Esophagus squamous epithelium (tissue), 5 donors: ENCODE results near the gene ZSWIM6. TPM values are rescaled to one million over a fixed set of nuclear protein-coding genes. Genes with fewer than 3 reads are reported as not detected.

Source experiments
- DNase-seq: peaks from one replicate; lab custom pipeline; 2025; lab: John Stamatoyannopoulos, UW
- H3K27ac ChIP-seq, 4 donors: fragments of 200-600 bp; sonication (generic); one replicate each; pipeline ENCODE4 v1.5.1; 2016 to 2019; ENCODE audit warnings: mild to moderate bottlenecking in 1 of 4
- H3K27me3 ChIP-seq, 4 donors: fragments of 200-600 bp; sonication (generic); 1 replicate in 3 of 4; 2 replicates in 1 of 4; pipeline versions ENCODE4 v1.5.1 to v1.6.0; 2017 to 2021; ENCODE audit warnings: antibody characterized with exemption in 1 of 4
- H3K36me3 ChIP-seq, 3 donors: fragments of 200-600 bp; sonication (generic); one replicate each; pipeline ENCODE4 v1.5.1; 2016 to 2019
- H3K4me1 ChIP-seq, 3 donors: fragments of 200-600 bp; sonication (generic); one replicate each; pipeline ENCODE4 v1.5.1; 2017 to 2019
- H3K4me3 ChIP-seq, 4 donors: fragments of 200-600 bp; sonication (generic); 1 replicate in 3 of 4; 2 replicates in 1 of 4; pipeline ENCODE4 v1.5.1; 2016 to 2019; ENCODE audit warnings: mild to moderate bottlenecking in 2 of 4, moderate library complexity in 1 of 4
- H3K9me3 ChIP-seq, 3 donors: fragments of 200-600 bp; sonication (generic); one replicate each; pipeline ENCODE4 v1.5.1; 2016 to 2019
- POLR2A ChIP-seq, 4 donors: fragments of 450-650 bp; IDR thresholded peaks; one replicate each; pipeline ENCODE4 v1.6.1; 2017; ENCODE audit warnings: antibody characterized with exemption in 4 of 4, mild to moderate bottlenecking in 4 of 4, moderate library complexity in 3 of 4
- WGBS, 2 donors: methylation state at CpG; one replicate each; pipeline ENCODE4 v1.1.5; 2018; 5-methylcytosine and 5-hydroxymethylcytosine counted together
- intact Hi-C: fragments of 100-400 bp; cut with DNase I; formaldehyde crosslinking; loops from one replicate; pipeline ENCODE4 v1.15.0; 2022
- total RNA-seq, 4 donors: library from RNA; depleted of rRNA; stranded (reverse); fragments of >200 nt; gene quantifications; one replicate each; pipeline ENCODE4 v1.1.0, GENCODE V29; 2016
- TF ChIP-seq, protein P1 (sequence below), 6 experiments: fragments of 450-650 bp in 4 of 6; fragments of 200-600 bp in 2 of 6; sonication (generic) in 2 of 6; IDR thresholded peaks; one replicate each; pipeline ENCODE4 v1.5.1; 2016 to 2019; ENCODE audit warnings: antibody characterized with exemption in 6 of 6, mild to moderate bottlenecking in 4 of 6, moderate library complexity in 4 of 6
- donor health status: DM: yes; HTN: yes; CAD: no.

ZSWIM6 gene
- total RNA-seq, 4 donors from 2014 or later, result 6.4 to 12.4 (median 8.8) TPM

DNA sequence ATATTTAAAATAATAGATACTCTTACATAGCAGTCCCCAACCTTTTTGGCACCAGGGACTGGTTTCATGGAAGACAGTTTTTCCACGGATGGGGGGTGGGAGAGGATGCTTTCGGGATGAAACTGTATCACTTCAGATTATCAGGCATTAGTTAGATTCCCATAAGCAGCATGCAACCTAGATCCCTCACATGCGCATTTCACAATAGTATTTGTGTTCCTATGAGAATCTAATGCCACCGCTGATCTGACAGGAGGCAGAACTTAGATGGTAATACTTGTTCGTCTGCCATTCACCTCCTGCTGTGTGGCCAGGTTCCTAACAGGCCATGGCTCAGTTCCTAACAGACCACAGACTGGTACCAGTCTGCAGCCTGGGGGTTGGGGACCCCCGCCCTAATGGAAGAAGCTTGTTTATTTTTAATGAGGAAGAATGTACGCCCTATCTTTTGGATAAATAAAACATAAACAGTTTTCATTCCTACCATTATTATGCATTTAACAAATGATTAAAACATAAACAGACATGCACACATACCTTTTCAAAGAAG, 187.7 kb downstream of the ZSWIM6 start:
- H3K4me1 ChIP-seq, result no peaks in the 10 kb centered on the region
- intact Hi-C loops, result no loop called here
- no peak for TF ChIP-seq POLR2A (IDR thresholded peaks at IDR 0.05)
- TF ChIP-seq, protein P1, sequence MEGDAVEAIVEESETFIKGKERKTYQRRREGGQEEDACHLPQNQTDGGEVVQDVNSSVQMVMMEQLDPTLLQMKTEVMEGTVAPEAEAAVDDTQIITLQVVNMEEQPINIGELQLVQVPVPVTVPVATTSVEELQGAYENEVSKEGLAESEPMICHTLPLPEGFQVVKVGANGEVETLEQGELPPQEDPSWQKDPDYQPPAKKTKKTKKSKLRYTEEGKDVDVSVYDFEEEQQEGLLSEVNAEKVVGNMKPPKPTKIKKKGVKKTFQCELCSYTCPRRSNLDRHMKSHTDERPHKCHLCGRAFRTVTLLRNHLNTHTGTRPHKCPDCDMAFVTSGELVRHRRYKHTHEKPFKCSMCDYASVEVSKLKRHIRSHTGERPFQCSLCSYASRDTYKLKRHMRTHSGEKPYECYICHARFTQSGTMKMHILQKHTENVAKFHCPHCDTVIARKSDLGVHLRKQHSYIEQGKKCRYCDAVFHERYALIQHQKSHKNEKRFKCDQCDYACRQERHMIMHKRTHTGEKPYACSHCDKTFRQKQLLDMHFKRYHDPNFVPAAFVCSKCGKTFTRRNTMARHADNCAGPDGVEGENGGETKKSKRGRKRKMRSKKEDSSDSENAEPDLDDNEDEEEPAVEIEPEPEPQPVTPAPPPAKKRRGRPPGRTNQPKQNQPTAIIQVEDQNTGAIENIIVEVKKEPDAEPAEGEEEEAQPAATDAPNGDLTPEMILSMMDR (IDR thresholded peaks at IDR 0.05), result no peak
- DNase-seq, result no peak
- H3K4me3 ChIP-seq, result no peak overlapping the region
- H3K36me3 ChIP-seq, result peaks cover 0 to 14% (median 0%) of the 10 kb centered on the region in 3 donors
- 87 to 89% methylated on average over 7 of the region's 7 CpGs for WGBS, 2 donors
- no peaks in the 10 kb centered on the region for H3K9me3 ChIP-seq
- no peaks in the 10 kb centered on the region for H3K27me3 ChIP-seq
- H3K27ac ChIP-seq, result no peak overlapping the region

DNA sequence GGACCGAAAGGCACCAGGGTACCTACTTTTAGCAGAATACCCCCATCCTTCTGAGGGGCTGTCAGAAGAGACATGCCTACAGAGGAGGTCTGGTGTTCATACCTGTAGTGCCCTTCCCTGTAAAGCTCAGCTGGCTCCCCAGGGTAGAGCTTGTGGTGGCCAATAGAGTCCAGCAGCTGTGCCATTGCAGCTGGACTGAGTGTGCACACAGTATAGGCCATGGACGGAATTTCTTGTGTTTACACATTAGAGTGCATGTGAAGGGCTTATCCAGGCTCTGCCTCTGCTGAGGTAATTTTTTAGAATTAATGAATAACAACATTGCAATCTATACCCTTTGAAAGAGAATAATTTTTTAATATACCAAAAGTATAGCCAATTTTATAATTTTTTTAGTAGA, 191.0 kb downstream of the ZSWIM6 start:
- TF ChIP-seq, protein P1 (IDR thresholded peaks at IDR 0.05), result no peak
- TF ChIP-seq POLR2A (IDR thresholded peaks at IDR 0.05), result no peak
- Histone ChIP-seq H3K4me3 (no peak overlapping the region), H3K4me1 (peaks cover 0 to 9% (median 0%) of the 10 kb centered on the region in 3 donors), H3K36me3 (peaks cover 0 to 30% (median 0%) of the 10 kb centered on the region in 3 donors), H3K27me3 (no peaks in the 10 kb centered on the region), H3K9me3 (no peaks in the 10 kb centered on the region), H3K27ac (no peak overlapping the region)
- 97 to 100% methylated on average over 1 to 2 of the region's 2 CpGs for WGBS, 2 donors
- DNase-seq, result no peak
- intact Hi-C loops, result no loop called here

DNA sequence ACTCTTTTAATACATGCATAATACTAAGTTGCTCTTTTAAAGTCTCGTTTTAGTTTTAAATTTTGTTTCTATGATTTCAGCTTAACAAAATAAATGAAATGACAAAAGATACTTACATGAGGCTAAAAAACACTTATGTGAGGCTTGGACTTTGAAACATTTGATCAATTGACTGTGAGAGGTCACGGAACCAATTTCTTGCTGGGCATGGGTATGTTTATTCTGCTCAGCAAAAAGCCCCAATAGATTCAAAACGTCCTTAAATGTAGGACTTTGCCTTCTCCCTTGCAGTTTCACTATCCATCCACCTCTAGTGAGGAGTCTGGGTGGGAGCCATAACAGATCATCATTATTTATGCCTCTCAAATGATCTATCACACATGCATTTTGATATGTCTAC, 191.9 kb downstream of the ZSWIM6 start:
- Histone ChIP-seq H3K27me3 (no peaks in the 10 kb centered on the region), H3K9me3 (no peaks in the 10 kb centered on the region), H3K27ac (no peak overlapping the region), H3K4me1 (peaks cover 0 to 9% (median 0%) of the 10 kb centered on the region in 3 donors), H3K4me3 (no peak overlapping the region), H3K36me3 (peaks cover 0 to 37% (median 0%) of the 10 kb centered on the region in 3 donors)
- DNase-seq, result no peak
- TF ChIP-seq, protein P1 (IDR thresholded peaks at IDR 0.05), result no peak
- WGBS, 2 donors, result 66 to 83% methylated on average over 3 of the region's 3 CpGs
- intact Hi-C loops, result no loop called here

- no peak for DNase-seq
These were observed 193.6 kb downstream of the ZSWIM6 start for GRCh38 chr5:61525512-61526206.

DNA sequence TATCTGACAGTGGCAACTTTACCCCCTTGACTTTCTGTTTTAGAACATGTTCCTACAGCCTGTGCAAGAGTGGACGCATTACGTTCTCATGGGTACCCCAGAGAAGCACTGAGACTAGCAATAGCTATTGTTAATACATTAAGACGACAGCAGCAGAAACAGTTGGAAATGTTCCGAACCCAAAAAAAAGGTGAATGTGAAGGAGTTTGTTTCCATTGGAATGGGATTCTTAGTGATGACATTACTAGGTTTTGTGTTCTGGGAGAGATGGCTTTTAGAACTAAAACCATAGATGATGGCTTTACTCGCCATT, 194.1 kb downstream of the ZSWIM6 start:
- WGBS, 2 donors, result 89 to 96% methylated on average over 5 of the region's 5 CpGs
- DNase-seq, result no peak
- Histone ChIP-seq H3K27ac (no peak overlapping the region), H3K27me3 (no peaks in the 10 kb centered on the region), H3K4me3 (no peak overlapping the region), H3K9me3 (no peaks in the 10 kb centered on the region), H3K4me1 (peaks cover 0 to 9% (median 0%) of the 10 kb centered on the region in 3 donors), H3K36me3 (peaks cover 0 to 56% (median 0%) of the 10 kb centered on the region in 3 donors)
- no peak for TF ChIP-seq POLR2A (IDR thresholded peaks at IDR 0.05)
- TF ChIP-seq, protein P1 (IDR thresholded peaks at IDR 0.05), result no peak
- intact Hi-C loops, result no loop called here

More at GRCh38 chr5:61525512-61526206, 193.6 kb downstream of the ZSWIM6 start:
- WGBS, 2 donors, result 71 to 72% methylated on average over 12 of the region's 12 CpGs
- peaks cover 0 to 53% (median 0%) of the 10 kb centered on the region in 3 donors for H3K36me3 ChIP-seq
- no peaks in the 10 kb centered on the region for H3K27me3 ChIP-seq
- no peaks in the 10 kb centered on the region for H3K9me3 ChIP-seq
- TF ChIP-seq, protein P1 (IDR thresholded peaks at IDR 0.05), result no peak
- TF ChIP-seq POLR2A (IDR thresholded peaks at IDR 0.05), result no peak
- no peak overlapping the region for H3K4me3 ChIP-seq
- H3K27ac ChIP-seq, result no peak overlapping the region
- intact Hi-C loops, result no loop called here
- peaks cover 0 to 9% (median 0%) of the 10 kb centered on the region in 3 donors for H3K4me1 ChIP-seq
